ES-I3 (cell line): Measurements from ENCODE around the gene LRRIQ1.

ENCODE experiments used
- H3K36me3 ChIP-seq: 2 replicates; pipeline ENCODE4 v1.6.1; 2013; ENCODE audit warnings: mild to moderate bottlenecking, low read length, control low read depth, moderate library complexity; ENCODE audit not compliant: insufficient read depth
- H3K4me1 ChIP-seq: 2 replicates; pipeline ENCODE4 v1.6.1; 2013; ENCODE audit warnings: mild to moderate bottlenecking, control low read depth, low read length; ENCODE audit not compliant: insufficient read depth
- H3K9ac ChIP-seq: 2 replicates; pipeline ENCODE4 v1.6.1; 2013; ENCODE audit warnings: low read depth, mild to moderate bottlenecking, low read length, moderate library complexity
- H3K9me3 ChIP-seq: 2 replicates; pipeline ENCODE4 v1.6.1; 2013; ENCODE audit warnings: mild to moderate bottlenecking, low read length, moderate library complexity; ENCODE audit not compliant: control insufficient read depth, insufficient read depth

The LRRIQ1 gene

GRCh38 chr12:85016413-85016812 is 19.7 kb upstream of the LRRIQ1 start:
- Histone ChIP-seq H3K4me1 (no peaks in the 10 kb centered on the region), H3K36me3 (no peaks in the 10 kb centered on the region), H3K9me3 (no peaks in the 10 kb centered on the region), H3K9ac (no peak overlapping the region)

- Histone ChIP-seq H3K9me3 (no peaks in the 10 kb centered on the region), H3K9ac (no peak overlapping the region)
Measured at GRCh38 chr12:85017133-85017532, 19.0 kb upstream of the LRRIQ1 start.

GRCh38 chr12:85017618-85018017 is 18.5 kb upstream of the LRRIQ1 start:
- no peaks in the 10 kb centered on the region; the same call in 1 of the 2 replicates for H3K4me1 ChIP-seq
- no peaks in the 10 kb centered on the region for H3K9me3 ChIP-seq
- H3K36me3 ChIP-seq, result no peaks in the 10 kb centered on the region
- no peak overlapping the region for H3K9ac ChIP-seq

More at GRCh38 chr12:85017133-85017532, 19.0 kb upstream of the LRRIQ1 start:
- H3K36me3 ChIP-seq, result no peaks in the 10 kb centered on the region
- no peaks in the 10 kb centered on the region for H3K4me1 ChIP-seq

- Histone ChIP-seq H3K9ac (no peak overlapping the region), H3K4me1 (peaks cover 4% of the 10 kb centered on the region; the same call in 1 of the 2 replicates), H3K9me3 (no peaks in the 10 kb centered on the region), H3K36me3 (no peaks in the 10 kb centered on the region)
Measured at GRCh38 chr12:85018098-85018497, 18.1 kb upstream of the LRRIQ1 start.

GRCh38 chr12:85029456-85029855 is 6.7 kb upstream of the LRRIQ1 start:
- H3K9me3 ChIP-seq, result no peaks in the 10 kb centered on the region
- H3K4me1 ChIP-seq, result no peaks in the 10 kb centered on the region
- no peak overlapping the region for H3K9ac ChIP-seq
- no peaks in the 10 kb centered on the region for H3K36me3 ChIP-seq

- no peaks in the 10 kb centered on the region for H3K9me3 ChIP-seq
- no peaks in the 10 kb centered on the region for H3K4me1 ChIP-seq
- H3K9ac ChIP-seq, result peak overlapping the region; percentile 76; the same call in 1 of the 2 replicates
Measured at GRCh38 chr12:85036733-85037132, 582 bp downstream of the LRRIQ1 start.

GRCh38 chr12:85041395-85041794 is 5.2 kb downstream of the LRRIQ1 start:
- H3K9me3 ChIP-seq, result no peaks in the 10 kb centered on the region
- H3K9ac ChIP-seq, result no peak overlapping the region
- no peaks in the 10 kb centered on the region for H3K36me3 ChIP-seq
- H3K4me1 ChIP-seq, result no peaks in the 10 kb centered on the region

More at GRCh38 chr12:85036733-85037132, 582 bp downstream of the LRRIQ1 start:
- H3K36me3 ChIP-seq, result no peaks in the 10 kb centered on the region

GRCh38 chr12:85043829-85044228 is 7.7 kb downstream of the LRRIQ1 start:
- Histone ChIP-seq H3K9ac (no peak overlapping the region), H3K4me1 (no peaks in the 10 kb centered on the region), H3K36me3 (no peaks in the 10 kb centered on the region), H3K9me3 (no peaks in the 10 kb centered on the region)

- no peaks in the 10 kb centered on the region for H3K9me3 ChIP-seq
- H3K4me1 ChIP-seq, result no peaks in the 10 kb centered on the region
- no peaks in the 10 kb centered on the region for H3K36me3 ChIP-seq
- no peak overlapping the region for H3K9ac ChIP-seq
Measured at GRCh38 chr12:85057370-85057963, 21.3 kb downstream of the LRRIQ1 start.

GRCh38 chr12:85058339-85058738 is 22.2 kb downstream of the LRRIQ1 start:
- no peaks in the 10 kb centered on the region for H3K4me1 ChIP-seq
- no peak overlapping the region for H3K9ac ChIP-seq
- no peaks in the 10 kb centered on the region for H3K36me3 ChIP-seq
- H3K9me3 ChIP-seq, result no peaks in the 10 kb centered on the region

GRCh38 chr12:85059594-85059993 is 23.4 kb downstream of the LRRIQ1 start:
- H3K9ac ChIP-seq, result no peak overlapping the region
- no peaks in the 10 kb centered on the region for H3K36me3 ChIP-seq
- no peaks in the 10 kb centered on the region for H3K9me3 ChIP-seq
- no peaks in the 10 kb centered on the region for H3K4me1 ChIP-seq

- Histone ChIP-seq H3K9me3 (no peaks in the 10 kb centered on the region), H3K4me1 (no peaks in the 10 kb centered on the region), H3K9ac (no peak overlapping the region), H3K36me3 (no peaks in the 10 kb centered on the region)
Measured at GRCh38 chr12:85060916-85061315, 24.8 kb downstream of the LRRIQ1 start.

GRCh38 chr12:85065837-85066482 is 29.8 kb downstream of the LRRIQ1 start:
- H3K4me1 ChIP-seq, result no peaks in the 10 kb centered on the region
- no peaks in the 10 kb centered on the region for H3K9me3 ChIP-seq
- H3K36me3 ChIP-seq, result no peaks in the 10 kb centered on the region
- H3K9ac ChIP-seq, result no peak overlapping the region

GRCh38 chr12:85072826-85073225 is 36.7 kb downstream of the LRRIQ1 start:
- H3K9ac ChIP-seq, result no peak overlapping the region
- no peaks in the 10 kb centered on the region for H3K9me3 ChIP-seq
- H3K4me1 ChIP-seq, result no peaks in the 10 kb centered on the region
- H3K36me3 ChIP-seq, result no peaks in the 10 kb centered on the region

GRCh38 chr12:85076688-85077430 is 40.7 kb downstream of the LRRIQ1 start:
- Histone ChIP-seq H3K9ac (no peak overlapping the region), H3K36me3 (no peaks in the 10 kb centered on the region), H3K9me3 (no peaks in the 10 kb centered on the region), H3K4me1 (no peaks in the 10 kb centered on the region)
